GM23338 (cell line): ENCODE data around the gene MTHFD1.

Experiments used
- CREB1 ChIP-seq: fragments of 250-450 bp; sonication (Bioruptor Pico); IDR thresholded peaks from 2 replicates; pipeline ENCODE4 v1.5.0; 2020; ENCODE audit warnings: low read depth, mild to moderate bottlenecking, moderate library complexity
- EZH2 ChIP-seq: fragments of 200-600 bp; sonication (generic); IDR thresholded peaks from one replicate; pipeline ENCODE4 v1.8.0; 2017; ENCODE audit warnings: antibody characterized with exemption, mild to moderate bottlenecking, low read depth; ENCODE audit not compliant: unreplicated experiment
- POLR2AphosphoS5 ChIP-seq: IDR thresholded peaks from 2 replicates; pipeline ENCODE4 v1.6.1; 2016; ENCODE audit warnings: antibody characterized with exemption, low read depth
- TF ChIP-seq, protein P1 (sequence below), 2 experiments: fragments of 200-600 bp in 1 of 2; sonication (generic) in 1 of 2; conservative IDR thresholded peaks; 2 replicates each; pipeline versions ENCODE4 v1.5.1 to v1.6.1; 2016 to 2017; ENCODE audit warnings: antibody characterized with exemption in 2 of 2, low read depth in 2 of 2, mild to moderate bottlenecking in 2 of 2, moderate library complexity in 1 of 2

DNA sequence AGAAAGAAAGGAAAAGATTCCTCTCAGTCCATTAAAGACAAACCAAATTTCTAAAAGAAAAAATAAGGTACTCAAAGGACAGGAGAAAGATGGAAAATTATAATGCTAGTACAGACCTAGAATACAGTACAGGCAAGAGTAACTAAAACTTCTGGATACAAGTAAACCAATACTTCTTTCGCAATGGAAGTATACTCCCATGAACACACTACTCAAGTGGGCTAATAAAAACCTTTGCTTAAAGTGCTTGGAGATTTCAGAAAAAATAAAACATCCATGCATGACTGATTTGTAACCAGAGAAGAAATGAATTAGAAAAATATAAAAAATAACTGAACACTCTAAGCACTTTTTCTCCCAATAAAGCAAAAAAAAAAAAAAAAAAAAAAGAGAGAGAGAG lies 111.9 kb downstream of the MTHFD1 start:
- TF ChIP-seq, protein P1, sequence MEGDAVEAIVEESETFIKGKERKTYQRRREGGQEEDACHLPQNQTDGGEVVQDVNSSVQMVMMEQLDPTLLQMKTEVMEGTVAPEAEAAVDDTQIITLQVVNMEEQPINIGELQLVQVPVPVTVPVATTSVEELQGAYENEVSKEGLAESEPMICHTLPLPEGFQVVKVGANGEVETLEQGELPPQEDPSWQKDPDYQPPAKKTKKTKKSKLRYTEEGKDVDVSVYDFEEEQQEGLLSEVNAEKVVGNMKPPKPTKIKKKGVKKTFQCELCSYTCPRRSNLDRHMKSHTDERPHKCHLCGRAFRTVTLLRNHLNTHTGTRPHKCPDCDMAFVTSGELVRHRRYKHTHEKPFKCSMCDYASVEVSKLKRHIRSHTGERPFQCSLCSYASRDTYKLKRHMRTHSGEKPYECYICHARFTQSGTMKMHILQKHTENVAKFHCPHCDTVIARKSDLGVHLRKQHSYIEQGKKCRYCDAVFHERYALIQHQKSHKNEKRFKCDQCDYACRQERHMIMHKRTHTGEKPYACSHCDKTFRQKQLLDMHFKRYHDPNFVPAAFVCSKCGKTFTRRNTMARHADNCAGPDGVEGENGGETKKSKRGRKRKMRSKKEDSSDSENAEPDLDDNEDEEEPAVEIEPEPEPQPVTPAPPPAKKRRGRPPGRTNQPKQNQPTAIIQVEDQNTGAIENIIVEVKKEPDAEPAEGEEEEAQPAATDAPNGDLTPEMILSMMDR (conservative IDR thresholded peaks at IDR 0.05; ENCODE audit: low read depth in 2 of 2) = no peak
- TF ChIP-seq POLR2AphosphoS5 = no peak
- no peak for TF ChIP-seq EZH2
- TF ChIP-seq CREB1 (CRISPR knock-in tag) = no peak
